ENCODE measurements around the gene OR6M1.

OR6M1 gene

GRCh38 chr11:123806249-123806648, at the start of gene OR6M1:
Gene OR6M1 (minus strand): TSS chr11:123806349. CDS start chr11:123806349, 0 bp downstream.
- no peak for DNase-seq

DNA sequence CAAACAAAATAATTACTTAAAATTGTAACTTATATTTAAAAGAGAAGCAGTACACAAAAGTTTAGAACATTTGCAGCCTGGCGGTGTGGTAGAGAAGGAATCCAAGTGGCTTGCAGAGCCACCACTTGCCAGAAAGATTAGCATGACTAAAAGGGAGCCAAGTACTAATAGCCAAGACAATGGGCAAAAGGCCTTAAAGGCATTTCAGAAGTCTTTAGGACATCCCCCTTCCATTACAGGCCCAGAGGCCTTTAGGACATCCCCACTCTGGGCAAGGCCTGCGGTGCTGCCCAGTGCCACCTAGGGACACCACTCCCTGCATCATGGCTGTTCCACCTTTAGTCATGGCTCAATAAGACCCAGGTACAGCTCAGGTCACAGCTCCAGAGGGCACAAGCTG, 46.9 kb upstream of the OR6M1 start:
- DNase-seq: no peak

- no peak for DNase-seq
Measured at GRCh38 chr11:123852321-123852720, 46.2 kb upstream of the OR6M1 start.

DNA sequence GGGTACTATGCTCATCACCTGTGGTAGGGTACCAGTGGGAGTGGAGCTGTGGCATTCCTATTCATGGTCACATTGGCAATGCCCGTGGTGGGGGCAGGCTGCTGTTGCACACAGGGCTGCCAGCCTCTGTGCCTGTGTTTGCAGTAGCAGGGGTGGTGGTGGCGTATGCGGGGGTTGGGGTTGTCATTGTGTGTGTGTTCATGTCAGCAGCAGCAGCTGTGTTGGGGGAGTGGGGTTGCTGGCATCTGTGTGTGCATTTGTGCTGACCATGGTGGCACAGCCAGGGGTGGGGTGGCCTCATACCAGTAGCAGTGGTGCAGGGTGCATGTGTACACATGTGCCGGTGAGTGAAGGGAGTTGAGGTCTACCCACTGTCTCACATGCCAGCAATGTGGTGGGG, 45.0 kb upstream of the OR6M1 start:
- DNase-seq: no peak

- no peak for DNase-seq
Measured at GRCh38 chr11:123841174-123841573, 35.0 kb upstream of the OR6M1 start.

GRCh38 chr11:123839131-123839530, 33.0 kb upstream of the OR6M1 start:
- DNase-seq: no peak

DNA sequence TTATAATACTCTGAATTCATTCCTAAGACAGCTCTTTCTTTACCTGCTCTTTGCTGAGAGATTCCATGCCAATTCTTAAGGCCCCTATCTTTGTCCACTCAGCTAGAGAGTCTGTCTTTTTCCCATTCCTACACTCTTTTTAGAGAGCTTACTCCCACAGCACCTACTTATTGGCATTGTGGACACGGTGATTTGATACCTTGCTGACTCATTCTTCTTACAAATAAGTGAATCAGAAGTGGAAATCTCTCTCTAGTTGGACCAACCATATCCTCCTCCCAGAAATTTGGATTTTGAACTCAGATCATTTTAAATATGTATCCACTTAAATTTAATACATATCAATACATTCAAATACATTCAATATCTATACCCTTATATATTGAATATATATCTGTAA, 32.5 kb upstream of the OR6M1 start:
- DNase-seq: no peak

DNA sequence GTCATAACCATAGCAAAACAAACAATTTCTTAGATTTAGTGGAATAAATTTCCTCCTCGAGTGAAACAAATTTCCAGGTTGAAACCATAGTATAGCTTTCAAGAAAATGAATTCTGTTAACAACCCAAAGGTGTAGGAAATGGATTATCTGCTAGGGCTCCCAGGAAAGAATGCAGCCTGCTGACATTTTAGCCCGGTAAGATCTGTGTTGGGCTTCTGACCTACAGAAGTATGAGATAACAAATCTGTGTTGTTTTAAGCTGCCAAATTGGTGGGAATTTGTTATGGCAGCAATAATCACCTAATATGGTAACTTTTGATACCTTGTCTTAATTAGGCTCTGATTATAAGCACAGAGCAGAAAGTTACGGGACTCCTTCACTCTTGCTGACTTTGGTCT, 32.0 kb upstream of the OR6M1 start:
- no peak for DNase-seq

- no peak for DNase-seq
Measured at GRCh38 chr11:123833095-123833494, 26.9 kb upstream of the OR6M1 start.

DNA sequence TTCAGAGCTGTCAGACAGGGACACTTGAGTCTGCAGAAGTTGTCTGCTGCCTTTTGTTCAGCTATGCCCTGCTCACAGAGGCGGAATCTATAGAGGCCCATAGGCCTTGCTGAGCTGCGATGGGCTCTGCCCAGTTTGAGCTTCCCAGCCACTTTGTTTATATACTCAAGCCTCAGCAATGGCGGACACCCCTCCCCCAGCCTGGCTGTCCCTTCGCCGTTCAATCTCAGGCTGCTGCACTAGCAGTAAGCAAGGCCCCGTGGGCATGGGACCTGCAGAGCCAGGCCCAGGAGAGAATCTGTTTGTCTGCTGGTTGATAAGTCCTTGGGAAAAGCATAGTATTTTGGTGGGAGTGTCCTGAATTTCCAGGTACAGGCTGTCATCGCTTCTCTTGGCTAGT, 23.6 kb upstream of the OR6M1 start:
- no peak for DNase-seq

DNA sequence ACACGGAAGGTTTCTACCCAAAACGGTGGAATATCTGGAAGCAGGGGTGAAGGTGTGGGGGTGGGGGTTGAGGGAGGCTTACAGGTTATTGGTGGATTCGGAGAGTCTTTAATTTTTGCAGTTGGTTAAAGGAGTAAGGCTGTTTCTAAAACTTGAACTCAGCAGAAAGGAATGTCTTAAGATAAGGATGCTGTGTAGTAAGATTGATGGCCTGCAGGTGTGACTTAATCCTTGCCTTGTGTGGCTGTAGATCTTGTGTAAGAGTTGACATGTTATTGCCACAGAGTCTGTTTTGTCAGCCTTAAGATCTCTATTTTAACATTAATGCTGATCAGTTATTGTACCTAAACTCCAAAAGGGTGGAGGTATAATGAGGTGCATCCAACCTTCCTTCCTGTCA, 16.4 kb upstream of the OR6M1 start:
- no peak for DNase-seq

DNA sequence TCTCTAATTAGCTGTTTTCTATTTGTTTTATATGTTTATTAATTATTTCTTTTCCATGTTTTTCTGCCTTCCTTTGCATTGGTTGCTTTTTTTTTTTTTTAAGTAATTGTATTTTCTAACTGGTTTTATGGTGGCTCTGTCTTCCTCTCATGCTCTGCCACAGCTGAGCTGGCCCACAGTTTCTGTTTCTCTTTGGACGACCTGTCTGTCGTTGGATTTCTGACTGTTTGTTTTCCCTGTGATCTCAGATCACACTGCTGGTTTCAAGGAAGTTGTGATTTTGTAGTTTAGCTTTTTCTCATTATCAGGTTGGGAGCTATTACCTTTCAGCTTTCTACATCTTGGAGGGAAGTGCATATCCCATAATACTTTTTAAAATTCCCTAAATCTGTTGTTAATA, 15.9 kb upstream of the OR6M1 start:
- no peak for DNase-seq

DNA sequence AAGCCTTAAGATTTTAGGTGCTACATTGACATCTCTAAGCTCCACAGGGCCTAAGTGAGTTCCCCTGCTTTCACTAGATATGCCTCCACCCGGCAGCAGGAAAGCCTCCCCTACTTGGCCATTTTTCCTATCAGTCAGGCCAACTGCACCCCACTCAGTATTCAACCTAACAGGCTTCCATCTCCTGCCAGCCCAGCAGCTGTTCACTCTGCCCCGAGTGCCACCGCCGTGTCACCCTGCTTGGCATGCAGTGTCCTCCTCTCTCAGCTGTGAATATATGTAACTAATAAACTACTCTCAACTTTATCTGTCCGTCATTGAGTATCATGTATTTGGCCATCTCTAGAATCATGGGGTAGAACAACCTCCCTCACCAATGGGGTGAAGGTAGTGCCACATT, 9.0 kb upstream of the OR6M1 start:
- DNase-seq: no peak

DNA sequence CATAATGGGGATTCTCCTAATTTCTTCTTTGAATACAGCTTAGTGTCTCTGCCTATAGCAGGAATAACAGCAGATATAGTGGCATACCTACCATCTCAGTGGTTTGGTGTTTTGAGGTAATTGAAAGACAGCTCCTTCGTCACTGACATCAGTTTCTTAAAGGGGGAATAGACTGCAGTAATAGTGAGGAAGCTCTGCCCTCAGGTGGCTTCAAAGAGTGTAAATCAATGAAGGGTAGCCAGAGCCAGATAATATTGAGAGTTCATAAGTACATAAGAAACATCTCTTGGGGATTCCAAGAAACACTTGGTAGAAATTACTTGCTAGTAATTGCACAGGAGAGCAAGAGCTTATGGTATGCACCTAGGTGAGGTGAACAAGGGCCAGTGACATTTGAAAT, 4.4 kb downstream of the OR6M1 start:
- no peak for DNase-seq

DNA sequence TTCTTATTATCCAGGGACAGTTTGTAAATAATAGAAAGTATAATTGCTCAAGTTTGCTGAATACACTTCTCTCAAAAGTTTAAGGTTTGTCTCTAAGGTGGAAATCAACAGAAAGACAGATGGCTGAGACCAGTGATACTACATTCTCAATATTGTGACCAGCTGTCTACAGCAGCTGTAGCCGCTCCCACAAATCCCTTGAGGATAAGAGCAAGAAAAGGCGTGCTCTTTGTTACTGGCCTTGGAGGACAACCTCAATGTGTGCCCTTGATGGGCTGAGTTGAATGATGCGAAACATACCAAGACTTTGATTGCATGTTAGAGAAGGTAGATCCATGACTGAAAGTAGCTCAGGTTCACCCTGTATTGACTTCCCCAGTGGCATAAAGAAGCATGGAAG, 6.1 kb downstream of the OR6M1 start:
- no peak for DNase-seq

DNA sequence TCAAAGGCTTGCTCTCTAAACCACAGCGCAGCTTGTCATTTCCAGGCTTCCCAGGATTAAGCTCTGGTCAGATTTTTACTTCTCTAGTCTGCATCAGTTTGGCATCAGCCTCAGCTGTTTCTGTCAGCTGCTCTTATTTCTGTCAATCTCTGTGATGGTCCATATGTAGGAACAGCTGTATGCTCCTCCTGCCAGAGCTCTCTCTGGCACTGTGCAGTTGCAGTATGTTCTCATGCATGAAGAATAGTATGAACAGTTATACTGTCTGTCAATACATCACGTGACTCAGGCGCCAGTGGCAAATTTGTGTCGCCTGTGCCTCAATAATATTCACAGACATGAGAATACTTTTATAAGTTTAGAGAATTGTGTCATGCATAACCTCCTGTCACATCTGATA, 6.7 kb downstream of the OR6M1 start:
- no peak for DNase-seq

DNA sequence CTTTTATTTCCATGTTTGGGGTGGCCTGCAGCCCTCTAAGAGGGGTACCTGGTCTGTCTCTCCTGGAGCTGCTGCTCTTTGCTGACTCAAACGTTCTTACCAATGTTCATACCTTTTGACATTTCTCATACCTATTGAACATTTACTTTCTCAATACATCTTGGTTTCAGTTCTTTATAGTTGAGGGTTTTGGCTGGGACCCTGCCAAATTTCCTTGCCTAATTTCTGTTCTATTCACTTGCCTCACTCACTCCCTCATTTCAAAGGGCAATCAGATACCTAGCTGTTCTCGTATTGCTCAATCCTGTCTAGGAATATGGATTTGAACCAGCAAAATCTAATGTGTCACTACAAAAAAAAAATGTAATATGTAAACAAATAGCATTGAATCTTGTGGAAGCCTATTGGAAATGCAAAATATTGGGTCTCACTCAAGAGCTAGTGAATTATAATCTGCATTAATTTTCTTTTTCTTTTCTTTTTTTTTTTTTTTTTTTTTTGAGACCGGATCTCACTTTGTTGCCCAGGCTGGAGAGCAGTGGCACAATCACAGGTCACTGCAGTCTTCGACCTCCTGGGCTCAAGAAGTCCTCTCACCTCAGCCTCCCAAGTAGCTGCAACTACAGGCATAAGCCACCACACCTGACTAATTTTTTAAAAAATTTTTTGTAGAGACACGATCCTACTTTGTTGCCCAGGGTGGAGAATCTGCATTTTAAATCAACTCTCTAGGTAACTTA, 7.5 kb downstream of the OR6M1 start:
- DNase-seq: no peak

- no peak for DNase-seq
Measured at GRCh38 chr11:123798079-123798478, 8.1 kb downstream of the OR6M1 start.

DNA sequence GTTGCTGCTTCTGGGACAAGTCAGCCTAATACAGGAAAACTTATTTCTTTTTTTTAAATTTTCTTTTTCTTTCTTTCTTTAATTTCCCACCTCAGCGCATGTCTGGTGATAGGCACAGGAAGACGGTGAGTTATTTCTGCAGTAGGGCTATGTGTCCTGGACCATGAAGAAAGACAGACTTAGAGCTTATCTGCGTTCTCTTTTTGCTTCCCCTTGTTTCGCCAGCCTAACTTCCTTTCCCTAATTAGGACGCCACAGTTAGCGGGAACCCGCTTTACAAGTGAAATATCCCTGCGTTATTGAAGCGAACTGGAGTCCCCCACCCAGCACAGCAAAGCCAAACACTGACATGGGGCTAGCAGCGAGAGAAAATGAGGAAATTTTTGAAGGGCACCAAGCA, 8.6 kb downstream of the OR6M1 start:
- DNase-seq: no peak

GRCh38 chr11:123797114-123797513, 9.0 kb downstream of the OR6M1 start:
- DNase-seq: no peak

DNA sequence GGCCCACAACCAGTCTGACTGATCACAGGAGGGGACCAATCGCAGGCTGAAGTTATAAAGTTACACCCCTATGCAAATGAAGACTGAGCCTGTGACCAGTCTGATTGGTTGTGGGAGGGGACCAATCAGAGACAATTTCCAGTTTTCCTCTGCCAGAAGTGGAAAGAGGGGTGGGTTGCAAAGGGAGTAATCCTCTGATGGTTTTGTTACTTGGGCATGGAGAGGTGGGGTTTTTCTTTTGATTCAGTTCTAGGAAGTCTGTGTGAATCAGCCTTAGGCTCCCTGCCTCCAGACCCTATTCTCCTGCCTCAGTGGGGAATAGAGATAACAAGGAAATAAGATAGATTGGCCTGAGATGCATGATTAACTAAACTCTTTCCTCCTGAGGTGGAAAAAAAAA, 9.9 kb downstream of the OR6M1 start:
- DNase-seq: no peak

DNA sequence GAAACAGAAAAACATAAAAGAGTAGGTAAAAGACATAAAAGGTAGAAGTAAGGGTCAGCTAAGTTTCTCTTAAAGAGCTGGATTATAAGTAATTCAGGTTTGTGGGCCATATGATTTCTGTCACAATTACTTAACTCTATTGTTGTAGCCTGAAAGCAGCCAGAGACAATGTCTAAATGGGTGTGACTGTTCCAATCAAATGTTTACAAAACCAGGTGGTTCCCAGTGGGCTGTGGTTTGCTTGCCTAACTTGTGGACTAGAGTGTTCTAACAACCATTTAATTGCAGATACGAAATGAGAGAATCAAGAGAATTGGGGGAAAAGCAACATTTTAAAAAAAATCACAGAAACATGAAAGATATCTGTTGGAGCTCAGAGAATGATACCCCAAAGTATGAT, 22.6 kb downstream of the OR6M1 start:
- no peak for DNase-seq

DNA sequence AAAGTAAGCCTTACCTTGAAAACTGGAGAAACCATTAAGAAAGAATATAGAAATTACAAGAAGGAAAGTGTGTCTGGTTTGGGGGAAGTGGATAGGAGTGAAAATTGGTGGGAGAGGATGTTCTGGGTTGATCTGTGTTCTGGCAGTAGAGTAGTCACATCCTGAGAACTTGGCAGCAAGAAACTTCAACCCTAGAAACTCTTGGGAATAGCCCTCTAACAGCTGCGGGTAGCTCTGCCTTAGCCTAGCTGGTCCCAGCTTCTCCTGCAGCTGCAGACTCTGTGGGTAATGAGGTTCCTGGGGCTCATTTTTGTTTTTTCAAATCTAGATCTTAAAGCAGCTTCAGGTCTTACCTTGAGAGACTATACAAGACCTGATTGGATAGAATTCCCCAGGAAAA, 27.6 kb downstream of the OR6M1 start:
- DNase-seq: no peak

DNA sequence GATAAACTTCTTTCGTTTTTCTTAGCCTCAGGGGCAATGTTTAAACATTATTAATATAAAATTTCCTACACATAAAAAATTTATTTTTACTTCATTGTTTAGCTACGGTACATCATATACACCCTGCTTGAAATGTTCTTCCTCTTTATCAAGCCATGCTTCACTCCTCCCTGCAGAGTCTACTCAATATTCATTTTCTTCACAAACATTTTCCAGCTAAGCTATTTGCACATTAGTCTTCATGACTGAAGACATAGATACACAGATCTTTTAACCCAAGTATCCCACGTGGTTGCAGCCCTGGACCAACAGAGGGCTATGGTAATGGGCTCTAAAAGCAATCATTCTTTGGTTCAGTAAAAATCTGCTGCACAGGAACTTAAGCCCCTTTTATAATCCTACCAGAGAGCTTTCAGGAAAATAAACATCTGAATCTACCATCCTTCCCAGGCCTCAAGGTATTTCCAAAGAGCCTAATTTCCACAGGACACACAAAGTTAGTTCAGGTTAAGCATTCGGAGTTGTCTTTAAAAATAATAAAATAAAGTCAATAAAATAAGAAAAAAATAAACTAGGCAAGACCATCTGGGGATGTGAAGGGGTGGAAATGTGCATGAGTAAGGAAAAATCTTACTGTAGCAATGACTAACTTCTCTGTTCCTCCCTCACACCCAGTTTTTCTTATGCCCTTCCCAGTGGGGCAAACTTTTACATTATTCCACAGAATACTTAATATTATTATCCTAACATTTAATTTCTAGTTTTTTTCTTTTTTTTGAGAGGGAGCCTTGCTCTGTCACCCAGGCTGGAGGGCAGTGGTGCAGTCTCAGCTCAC, 30.2 kb downstream of the OR6M1 start:
- DNase-seq: no peak

GRCh38 chr11:123775289-123775688, 30.9 kb downstream of the OR6M1 start:
- DNase-seq: no peak

Data from SIG-M5 (cell line).